GM18519 (cell line): ENCODE data around the gene CMKLR1.

Experiments
- ATAC-seq: cut with Tn5 transposase; IDR thresholded peaks from one replicate; pipeline ENCODE4 v1.9.1; 2021; ENCODE audit warnings: mild to moderate bottlenecking, moderate library complexity; ENCODE audit not compliant: unreplicated experiment, low FRiP score

CMKLR1 gene

DNA sequence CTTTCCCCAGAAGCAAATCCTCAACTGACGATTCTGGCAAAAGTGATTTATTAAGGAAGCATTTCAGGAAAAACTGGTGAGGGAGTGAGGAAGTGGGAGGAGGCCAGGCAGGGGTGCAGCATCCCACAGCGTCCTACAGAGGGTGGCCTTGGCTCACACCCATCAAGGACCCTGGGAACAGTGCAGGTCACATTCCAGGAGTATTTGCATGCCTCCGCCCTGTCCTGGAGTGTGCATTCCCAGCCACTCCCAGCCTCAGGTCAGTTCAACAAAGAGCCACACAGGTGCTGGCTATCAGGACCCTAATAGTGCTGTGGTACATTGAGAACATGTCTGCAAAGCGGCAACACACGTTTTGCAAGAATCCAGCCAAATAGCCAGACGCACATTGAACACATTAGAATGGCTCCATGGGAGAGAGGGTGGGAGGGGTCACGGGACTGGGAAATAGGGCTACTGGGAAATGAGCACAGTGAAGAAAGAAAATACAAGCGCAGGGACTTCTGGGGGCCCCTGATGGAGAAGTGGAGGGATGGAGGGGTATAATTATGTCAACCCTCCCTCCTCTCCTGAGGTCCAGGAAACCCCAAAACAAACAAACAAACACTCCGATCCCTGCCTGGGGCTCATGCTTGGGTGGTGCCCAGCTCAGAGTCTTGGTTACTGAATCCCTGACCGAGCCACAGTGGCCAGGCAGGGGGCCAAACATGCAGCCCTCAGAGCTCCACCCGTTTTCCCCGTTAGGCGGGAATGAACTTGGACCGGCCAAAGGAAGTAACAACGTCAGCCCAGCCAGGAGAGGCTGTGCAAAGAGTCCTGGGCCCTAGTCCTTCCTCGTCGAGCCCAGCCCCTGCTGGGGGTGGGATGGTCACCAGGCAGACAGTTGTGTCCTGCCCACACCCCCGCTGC is 36.5 kb downstream of the CMKLR1 start:
- ATAC-seq, result no peak

DNA sequence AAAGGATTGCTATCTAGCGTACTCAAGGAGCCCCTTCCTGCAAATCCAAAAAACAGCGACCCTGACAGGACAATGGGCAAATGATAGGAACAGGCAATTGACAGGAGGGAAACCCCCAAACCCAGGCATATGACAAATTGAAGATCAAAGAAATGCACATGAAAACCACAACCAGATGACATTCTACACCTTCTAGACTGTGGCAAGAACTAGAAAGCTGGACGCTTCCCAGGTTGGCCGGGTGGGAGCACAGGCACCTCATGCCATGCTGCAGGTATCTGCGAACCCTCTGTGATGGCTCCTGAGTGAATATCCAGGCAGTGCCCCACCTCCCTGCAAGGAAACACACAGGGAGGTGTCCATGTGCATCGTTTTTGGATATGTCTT is 37.1 kb downstream of the CMKLR1 start:
- no peak for ATAC-seq

DNA sequence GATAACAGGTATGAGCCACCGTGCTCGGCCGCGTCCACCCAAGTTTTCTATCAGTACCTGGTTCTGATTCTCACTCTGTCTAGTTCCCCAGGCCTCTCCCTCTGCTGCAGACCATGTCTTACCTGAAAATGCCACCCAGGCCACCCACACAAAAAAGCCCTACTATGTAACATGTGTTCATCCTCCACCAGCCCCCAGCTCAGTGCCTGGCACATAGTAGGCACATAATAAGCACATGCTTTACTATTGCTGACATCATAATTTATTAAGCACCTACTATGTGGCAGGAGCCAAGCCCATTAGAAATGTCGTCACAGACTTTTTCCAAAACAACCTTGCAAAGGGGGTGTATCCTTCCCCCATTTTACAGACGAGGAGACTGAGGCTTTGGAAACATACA is 37.8 kb downstream of the CMKLR1 start:
- no peak for ATAC-seq

DNA sequence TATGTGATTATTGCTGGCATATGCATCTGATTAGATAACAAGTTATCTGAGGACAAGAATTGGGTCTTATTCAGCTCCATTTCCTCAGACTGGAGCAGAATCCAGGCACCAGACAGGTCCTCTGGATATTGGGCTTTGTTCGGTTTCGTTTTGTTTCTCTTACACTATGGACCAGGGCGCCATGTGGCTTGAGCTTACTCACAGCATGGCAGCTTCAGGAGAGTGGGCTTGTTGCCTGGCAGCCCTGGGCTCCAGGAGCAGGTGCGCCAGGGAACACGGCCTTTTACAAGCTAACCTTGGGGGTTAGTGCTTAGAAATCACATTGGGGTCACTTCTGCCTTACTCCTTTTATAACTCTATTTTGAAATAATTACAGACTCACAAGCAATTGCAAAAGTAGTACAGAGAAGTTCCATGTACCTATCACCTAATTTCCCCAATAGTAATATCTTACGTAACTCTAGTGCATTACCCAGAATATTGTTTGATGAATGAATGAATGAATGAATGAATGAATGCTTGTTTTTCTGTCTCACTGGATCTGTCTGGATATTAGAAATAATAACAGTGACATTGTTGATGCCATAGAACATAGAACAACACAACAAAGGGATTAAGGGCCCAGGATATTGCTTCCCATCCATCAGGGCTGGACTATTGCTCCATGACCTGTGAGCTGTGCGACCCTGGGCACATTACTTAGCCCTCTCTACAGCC is 39.0 kb downstream of the CMKLR1 start:
- ATAC-seq, result no peak

DNA sequence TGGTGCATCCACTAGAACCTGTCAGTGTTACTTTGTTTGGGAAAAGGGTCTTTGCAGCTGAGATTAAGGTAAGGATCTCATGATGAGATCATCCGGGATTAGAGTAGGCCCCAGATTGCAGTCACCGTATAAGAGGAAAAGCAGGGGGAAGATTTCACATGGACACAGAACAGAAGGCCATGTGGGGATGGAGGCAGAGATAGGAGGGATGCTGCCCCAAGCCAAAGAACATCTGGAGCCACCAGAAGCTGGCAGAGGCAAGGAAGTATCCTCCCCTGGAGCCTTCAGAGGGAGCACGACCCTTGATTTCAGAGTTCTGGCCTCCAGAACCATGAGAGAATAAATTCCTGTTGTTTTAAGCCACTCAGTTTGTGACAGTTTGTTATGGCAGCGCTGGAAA is 39.6 kb downstream of the CMKLR1 start:
- no peak for ATAC-seq

DNA sequence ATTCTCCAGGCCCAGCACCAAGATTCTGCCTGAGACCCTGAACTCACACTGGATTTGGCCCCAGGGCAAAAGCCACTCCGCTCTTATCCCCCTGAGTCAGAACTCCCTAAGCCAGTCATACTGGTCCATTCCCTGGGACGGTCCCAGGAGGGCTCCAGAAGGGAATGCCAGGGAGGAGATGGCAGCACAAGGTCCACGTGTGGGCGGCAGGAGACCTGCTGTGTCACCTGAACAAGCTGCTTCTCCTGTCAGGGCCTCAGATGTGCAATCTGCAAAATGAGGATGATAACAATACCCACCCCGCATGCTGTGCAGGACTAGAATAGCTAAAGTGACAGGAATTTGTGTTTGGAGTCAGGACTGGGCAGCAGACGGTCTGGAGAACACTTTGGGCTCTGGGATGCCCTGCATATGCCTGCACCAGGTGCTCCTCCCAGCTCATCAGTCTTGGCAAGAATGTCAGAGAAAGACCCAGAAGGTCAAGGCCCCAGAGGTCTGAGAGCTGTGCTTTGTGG is 40.3 kb downstream of the CMKLR1 start:
- ATAC-seq, result no peak

DNA sequence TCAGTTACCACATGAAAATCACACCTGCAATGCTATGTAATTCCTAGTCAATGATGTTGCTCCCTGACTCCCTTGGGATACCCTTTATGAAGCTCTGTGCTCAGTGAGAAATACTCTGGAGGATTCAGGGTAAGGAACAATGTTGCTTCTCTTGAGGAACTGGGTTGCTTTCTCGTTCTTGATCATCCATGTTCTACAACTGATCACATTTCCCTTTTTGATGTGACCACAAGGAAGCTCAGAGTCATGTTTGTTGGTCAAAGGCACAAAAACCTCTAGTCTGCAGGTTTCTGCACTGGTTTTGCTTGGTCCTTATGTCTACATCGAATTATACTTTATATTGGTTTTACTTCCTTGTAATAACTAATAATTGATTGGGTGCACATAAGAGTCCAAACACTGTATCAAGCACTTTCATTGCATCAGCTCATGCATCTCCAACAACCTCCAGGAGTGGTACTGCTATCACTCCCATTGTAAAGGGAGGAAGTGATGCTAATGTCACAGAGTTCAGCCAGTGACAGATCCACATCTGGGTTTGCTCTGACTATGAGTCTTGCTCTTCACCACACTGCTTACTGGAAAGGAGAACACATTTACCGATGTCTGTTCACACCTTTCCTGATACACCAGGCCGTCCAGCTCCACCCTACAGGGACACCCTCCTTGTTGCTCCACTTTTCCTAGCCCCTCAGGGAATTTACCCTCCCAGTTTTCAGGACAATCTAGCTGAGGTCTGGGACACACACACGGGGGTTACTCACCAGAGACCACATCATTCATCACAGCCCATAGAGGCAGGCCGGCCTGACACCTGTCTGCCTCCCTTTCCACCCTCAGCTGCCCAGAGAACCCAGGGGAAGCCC is 41.0 kb downstream of the CMKLR1 start:
- ATAC-seq, result peak; percentile 63

DNA sequence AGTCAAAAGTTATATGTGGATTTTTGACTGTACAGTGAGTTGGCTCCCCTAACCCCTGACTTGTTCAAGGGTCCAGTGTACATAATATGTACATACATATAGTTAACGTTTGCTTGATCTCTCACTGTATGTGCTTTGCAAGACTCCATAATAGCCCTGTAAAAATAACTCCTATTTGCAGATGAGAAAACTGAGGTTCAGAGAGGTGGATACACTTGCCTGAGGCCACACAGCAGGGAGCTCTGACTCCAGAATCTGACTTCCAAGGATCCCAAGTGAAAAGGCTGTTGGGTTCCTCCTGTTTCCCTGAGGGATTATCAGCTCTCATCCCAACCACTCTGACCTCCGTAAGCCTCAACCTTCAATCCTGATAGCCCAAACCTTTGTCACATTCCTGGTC is 41.7 kb downstream of the CMKLR1 start:
- no peak for ATAC-seq

DNA sequence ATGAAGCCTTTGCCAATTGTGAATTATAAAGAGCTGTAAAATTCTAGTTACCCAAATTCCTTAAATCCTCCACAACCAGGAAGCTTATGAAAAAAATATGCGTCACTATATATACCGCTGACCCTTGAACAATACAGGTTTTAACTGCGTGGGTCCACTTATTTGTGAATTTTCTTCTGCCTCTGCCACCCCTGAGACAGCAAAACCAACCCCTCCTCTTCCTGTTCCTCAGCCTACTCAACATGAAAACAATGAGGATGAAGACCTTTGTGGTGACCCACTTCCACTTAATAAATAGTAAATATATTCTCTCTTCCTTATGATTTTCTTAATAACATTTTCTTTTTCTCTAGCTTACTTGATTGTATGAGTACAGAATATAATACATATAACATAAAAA is 42.2 kb downstream of the CMKLR1 start:
- no peak for ATAC-seq

DNA sequence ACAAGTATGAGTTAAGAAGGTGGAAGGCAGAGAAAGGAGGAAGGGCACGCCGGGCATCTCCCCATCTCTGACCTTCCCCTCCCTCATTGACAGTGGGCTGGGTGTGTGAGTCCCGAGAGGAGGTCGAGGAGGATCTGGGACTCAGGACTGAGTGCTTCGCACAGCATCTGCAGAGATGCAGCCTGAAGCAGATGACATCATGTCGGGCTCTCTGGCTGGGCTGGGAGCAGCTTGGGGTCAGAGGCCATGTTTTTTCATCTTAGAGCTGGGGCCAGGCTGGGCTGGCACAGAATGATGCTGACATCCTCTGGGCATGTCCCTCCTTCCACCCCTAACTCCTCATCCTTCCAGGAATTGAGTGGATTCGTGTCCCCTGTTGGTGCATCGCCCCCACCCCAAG is 43.5 kb downstream of the CMKLR1 start:
- ATAC-seq, result no peak

DNA sequence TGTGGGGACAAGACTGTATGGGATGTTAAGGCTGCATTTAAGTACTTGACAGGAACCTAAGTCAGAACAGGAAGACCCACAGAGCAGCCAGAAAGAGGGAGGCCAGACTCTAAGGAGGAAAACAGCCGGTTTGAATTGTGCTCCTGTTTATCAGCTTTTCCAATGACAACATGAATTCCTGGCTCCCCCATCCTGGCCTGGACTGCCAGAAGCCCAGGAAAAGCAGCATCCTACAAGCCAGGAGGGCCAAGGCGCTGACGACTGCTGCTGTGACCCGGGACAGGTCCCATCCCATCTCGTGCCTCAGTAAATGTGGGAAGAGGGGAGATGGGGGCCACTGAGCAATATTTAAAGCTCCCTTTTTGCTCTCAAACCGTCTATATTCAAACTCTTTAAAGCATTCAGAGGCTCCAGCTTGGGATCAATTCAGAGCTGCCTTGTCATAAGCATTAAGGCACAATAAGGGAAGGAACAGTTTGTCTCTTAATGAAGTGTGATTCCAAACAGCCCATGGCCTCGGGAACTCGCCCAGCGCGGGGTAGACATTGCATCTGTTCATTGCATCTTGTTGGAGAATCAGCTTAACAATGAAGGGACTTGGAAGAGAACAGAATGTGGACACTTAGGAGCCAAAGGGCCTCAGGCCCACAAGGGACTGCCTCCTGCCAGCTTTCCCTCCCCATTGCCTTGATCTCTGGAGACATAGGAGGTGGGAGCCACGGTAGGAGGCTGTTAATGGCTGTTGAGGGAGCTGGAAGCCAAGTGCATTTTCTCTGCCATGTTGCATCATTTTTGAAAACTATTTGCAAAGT is 49.6 kb downstream of the CMKLR1 start:
- no peak for ATAC-seq

DNA sequence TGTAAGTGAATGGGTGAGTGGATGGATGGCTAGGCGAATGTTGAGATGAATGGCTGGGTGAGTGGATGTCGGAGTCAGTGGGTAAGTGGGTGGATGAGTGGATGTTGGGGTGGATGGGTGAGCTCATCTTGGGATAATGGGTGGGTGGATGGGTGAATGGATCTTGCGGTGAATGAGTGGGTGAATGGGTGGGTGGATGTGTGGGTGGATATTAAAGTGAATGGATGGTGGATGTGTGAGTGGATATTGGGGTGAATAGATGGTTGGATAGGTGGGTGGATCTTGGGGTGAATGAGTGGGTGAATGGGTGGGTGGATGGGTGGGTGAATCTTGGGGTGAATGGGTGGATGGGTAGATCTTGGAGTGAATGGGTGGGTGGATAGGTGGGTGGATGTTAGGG is 51.9 kb downstream of the CMKLR1 start:
- ATAC-seq, result no peak

DNA sequence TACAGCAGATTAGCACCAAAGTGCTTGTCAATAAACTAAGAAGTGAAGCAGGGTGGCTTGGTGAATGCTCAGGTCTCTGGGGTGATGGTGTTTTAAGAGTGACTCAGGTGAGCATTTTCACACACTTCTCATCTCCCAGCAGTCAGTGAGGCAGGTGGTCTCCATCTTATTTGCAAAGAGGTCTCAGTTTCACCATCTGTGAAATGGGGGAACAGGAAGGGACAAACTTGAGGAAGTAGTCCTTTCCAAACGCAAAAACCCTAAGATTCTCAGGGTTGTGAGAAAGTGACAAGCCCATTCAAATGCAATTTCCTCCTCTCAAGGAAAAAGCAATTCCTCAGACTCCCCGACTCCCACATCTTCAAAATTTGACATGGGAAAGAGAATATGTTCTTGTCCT is 54.1 kb downstream of the CMKLR1 start:
- ATAC-seq, result no peak

DNA sequence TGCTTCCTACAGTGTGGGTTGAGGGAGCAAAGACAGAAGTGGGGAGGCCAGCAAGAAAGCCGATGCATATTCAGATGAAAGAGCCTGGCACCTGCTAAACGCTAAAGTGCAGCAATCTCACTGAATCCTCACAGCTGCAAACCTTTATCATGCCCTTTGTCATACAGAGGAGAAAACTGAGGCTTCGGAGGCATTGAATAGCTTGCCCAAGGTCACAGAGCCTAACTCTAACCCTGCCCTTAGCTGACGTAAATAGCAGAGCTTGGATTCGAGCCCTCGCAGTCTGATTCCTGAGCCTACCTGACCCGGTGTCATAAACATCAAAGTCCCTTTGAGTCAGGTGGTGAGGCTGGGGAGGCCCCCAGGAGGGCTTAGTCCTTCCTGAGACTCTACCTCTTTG is 54.9 kb downstream of the CMKLR1 start:
- ATAC-seq, result no peak

DNA sequence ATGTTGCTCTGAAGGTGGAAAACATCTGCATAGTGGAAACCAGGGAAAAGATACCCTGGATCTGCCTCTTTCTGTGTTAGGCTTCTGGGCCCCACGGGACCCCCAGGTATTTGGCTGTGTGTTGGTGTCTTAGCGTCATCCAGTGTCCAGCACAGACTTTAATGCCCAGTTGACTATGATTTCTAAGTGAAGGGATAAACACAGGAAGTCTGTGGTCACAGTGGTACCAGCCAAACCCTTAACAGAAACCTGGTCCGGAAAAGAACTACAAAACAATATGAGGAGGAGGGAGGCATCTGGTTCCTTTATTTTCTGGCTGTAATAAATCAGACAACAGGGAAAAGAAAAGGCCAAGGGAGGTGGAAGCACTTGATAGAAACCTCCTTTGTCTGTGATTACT is 56.4 kb downstream of the CMKLR1 start:
- no peak for ATAC-seq

DNA sequence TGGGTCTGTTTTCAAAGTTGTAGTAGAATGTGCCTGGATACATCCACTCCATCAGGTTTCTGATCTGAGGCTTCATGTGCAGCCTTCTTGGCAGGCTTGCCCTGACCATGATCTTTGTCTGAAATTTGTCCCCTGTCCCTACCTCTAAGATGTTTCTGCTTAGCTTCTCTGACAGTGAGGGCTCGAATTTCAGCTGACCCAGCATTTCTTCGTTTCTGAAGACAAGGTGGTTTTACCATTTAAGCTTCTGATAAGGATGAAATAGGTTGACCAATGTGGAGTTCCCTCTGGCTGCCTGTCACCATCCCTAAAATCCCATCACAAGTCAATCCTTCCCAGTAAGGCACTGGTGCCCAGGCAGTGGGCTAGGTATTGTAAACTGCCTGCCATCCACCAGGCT is 57.0 kb downstream of the CMKLR1 start:
- no peak for ATAC-seq

DNA sequence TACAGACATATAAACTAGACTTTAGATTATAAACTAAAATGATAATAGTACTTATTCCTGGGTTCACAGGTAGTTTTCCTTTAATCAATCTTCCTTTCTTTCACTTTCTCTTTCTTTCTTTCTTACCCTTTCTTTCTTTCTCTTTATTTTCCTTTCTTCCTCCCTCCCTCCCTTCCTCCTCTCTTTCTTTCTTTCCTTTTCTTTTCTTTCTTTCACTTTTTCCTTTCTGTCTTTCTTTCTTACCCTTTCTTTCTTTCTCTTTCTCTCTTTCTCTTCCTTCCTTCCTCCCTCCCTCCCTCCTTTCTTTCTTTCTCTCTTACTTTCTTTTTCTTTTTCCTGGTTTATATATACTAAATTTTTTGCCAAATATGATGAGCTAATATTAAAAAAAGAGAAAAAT is 61.5 kb downstream of the CMKLR1 start:
- ATAC-seq, result no peak

DNA sequence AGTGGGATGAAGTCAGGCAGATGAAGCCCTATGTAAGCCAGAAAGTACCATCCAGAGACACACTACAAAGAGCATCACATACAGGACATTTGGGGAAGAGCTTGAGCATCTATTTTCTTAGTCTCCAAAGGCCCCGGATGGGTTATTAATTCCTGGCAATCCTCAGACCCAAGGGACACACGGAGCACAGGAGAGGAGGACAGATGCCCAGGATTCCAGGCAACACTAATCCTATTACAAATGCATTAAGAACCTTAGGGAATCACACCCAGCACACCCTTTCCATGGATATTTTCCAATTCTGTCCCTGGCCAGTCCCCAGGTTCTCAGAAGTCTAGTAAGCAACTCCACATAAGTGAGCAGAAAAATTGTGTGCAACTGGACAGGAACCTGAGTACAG is 65.9 kb downstream of the CMKLR1 start:
- no peak for ATAC-seq

DNA sequence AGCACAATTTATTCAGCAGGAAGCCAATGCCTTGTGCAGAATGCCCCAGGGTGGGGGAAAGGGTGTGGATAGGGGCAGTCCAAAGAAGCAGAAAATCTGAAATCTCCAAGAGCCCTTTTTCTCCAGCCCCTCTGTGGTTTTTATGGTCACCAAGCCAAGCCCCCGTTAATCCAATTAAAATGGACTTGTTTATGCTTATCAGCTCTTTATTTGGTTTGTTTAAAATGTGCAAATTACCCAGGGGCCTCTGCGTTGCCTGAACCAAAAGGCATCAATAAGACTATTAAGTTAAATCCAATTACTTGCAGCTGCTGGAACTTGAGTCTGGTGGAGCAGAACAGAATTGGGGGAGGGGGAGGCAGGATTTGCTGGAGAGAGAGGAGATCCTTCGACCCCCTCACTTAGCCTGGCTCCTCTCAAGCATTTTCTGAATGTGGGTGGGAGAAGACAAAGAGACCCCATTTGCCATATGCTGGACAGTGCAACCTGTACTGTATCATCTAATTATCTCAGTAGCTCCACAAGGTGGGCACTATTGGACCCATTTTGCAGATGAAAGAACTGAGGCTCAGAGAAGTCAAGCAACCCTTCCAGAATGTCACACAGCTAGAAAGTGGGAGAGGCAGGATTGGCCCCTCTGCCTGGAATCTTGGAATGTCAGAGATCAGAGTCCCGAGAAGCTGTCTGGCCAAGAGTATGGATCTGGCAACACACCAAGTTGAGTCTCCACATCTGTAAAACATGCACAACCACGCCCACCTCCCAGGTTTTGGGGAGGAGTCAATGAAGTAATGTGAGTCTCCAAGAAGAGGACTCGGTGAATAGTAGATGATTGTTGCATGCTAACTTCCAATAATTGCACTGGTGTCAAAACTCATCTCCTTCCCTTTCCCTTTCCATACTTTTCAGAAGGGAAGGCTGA is 66.9 kb downstream of the CMKLR1 start:
- no peak for ATAC-seq
